H1 (cell line): ENCODE data around the gene PRKAA1. TPM values are rescaled to one million over a fixed set of nuclear protein-coding genes. Genes with fewer than 3 reads are reported as not detected.

Source experiments
- CEBPB ChIP-seq: IDR thresholded peaks from 2 replicates; pipeline ENCODE4 v1.6.1; 2012; ENCODE audit warnings: low read depth, low read length
- CHD1 ChIP-seq: IDR thresholded peaks from 2 replicates; pipeline ENCODE4 v1.6.1; 2012; ENCODE audit warnings: low read depth, low read length, improper control_type of control experiment
- CHD7 ChIP-seq: fragments of 300-600 bp; sonication (generic); IDR thresholded peaks from 2 replicates; pipeline ENCODE4 v1.7.1; 2012; ENCODE audit warnings: low read length, moderate library complexity, mild to moderate bottlenecking, inconsistent platforms; ENCODE audit not compliant: insufficient replicate concordance
- NRF1 ChIP-seq: IDR thresholded peaks from 2 replicates; pipeline ENCODE4 v1.6.1; 2011; ENCODE audit warnings: mild to moderate bottlenecking, low read depth, low read length, improper control_type of control experiment
- POU5F1 ChIP-seq: IDR thresholded peaks from 2 replicates; pipeline ENCODE4 v1.6.1; 2011; ENCODE audit warnings: low read depth, mild to moderate bottlenecking, low read length, moderate library complexity
- RBBP5 ChIP-seq: IDR thresholded peaks from 2 replicates; pipeline ENCODE4 v1.7.1; 2012; ENCODE audit warnings: low read depth, mild to moderate bottlenecking, inconsistent platforms, low read length, moderate library complexity, borderline replicate concordance
- RNF2 ChIP-seq: fragments of 200-900, 300-1000 bp; sonication (generic); IDR thresholded peaks from 2 replicates; pipeline ENCODE4 v1.7.1; 2016; ENCODE audit warnings: borderline replicate concordance, low read depth, mild to moderate bottlenecking, antibody characterized with exemption, low read length; ENCODE audit not compliant: poor library complexity, severe bottlenecking; ENCODE audit errors: missing control alignments
- TEAD4 ChIP-seq: IDR thresholded peaks from 2 replicates; pipeline ENCODE4 v1.6.1; 2012; ENCODE audit warnings: low read depth, low read length, inconsistent platforms, mixed read lengths
- YY1 ChIP-seq: IDR thresholded peaks from 2 replicates; pipeline ENCODE4 v1.6.1; 2011; ENCODE audit warnings: low read depth, mild to moderate bottlenecking, low read length
- polyA plus RNA-seq, 7 experiments: library from polyadenylated mRNA; depleted of rRNA in 3 of 7; stranded (reverse) in 5 of 7; unstranded in 2 of 7; fragments of >200 nt in 5 of 7; fragments of 200-250 nt in 2 of 7; gene quantifications; 1 replicate in 5 of 7; 2 replicates in 1 of 7; 4 replicates in 1 of 7; pipeline versions ENCODE4 v1.2.1 to v1.2.3, GENCODE V29; 2011 to 2013; ENCODE audit warnings: missing spikeins in 2 of 7, mixed read lengths in 2 of 7
- total RNA-seq: library from RNA; stranded (reverse); fragmentation: NEBNext Ultra II Directional; extraction: Animal tissue kit (Norgen Biotek cat#: 25700); gene quantifications from 2 replicates; pipeline ENCODE4 v1.2.1, GENCODE V29; 2021

Gene PRKAA1
- total and polyA plus RNA-seq, 2 of the 8 experiments (the other 6 are each of a cell fraction or from before 2014, with no cell fraction given), result 10.4 to 33.1 TPM

GRCh38 chr5:40842351-40842750 is 44.2 kb upstream of the PRKAA1 start (continued):
- TF ChIP-seq CHD7, result no peak
- TF ChIP-seq CEBPB, result no peak
- no peak for TF ChIP-seq CHD1
- no peak for TF ChIP-seq RBBP5
- TF ChIP-seq RNF2, result no peak
- TF ChIP-seq NRF1, result no peak
- TF ChIP-seq TEAD4, result no peak
- TF ChIP-seq POU5F1, result no peak
- TF ChIP-seq YY1, result no peak
